HG02938 (cell line): ENCODE results near the gene ELSPBP1.
"Not testable (repeated sequence)": the region's sequence is repeated elsewhere in the genome, so short reads cannot be mapped to it uniquely, and the experiment has no call there.

Source experiments
- ATAC-seq: cut with Tn5 transposase; IDR thresholded peaks from one replicate; pipeline ENCODE4 v1.9.1; 2021; ENCODE audit warnings: mild to moderate bottlenecking, moderate library complexity; ENCODE audit not compliant: unreplicated experiment

Gene ELSPBP1

GRCh38 chr19:47994209-47994802, at the start of gene ELSPBP1:
Gene ELSPBP1 (plus strand): TSS chr19:47994632. CDS start chr19:48008668, 14,036 bp downstream.
- ATAC-seq = no peak

- not testable (repeated sequence) for ATAC-seq
Measured at GRCh38 chr19:47949852-47950521, 44.4 kb upstream of the ELSPBP1 start.

GRCh38 chr19:47952132-47952531, 42.3 kb upstream of the ELSPBP1 start:
- ATAC-seq = not testable (repeated sequence)

- not testable (repeated sequence) for ATAC-seq
Measured at GRCh38 chr19:47955936-47956335, 38.5 kb upstream of the ELSPBP1 start.

- ATAC-seq = no peak
Measured at GRCh38 chr19:47973529-47973928, 20.9 kb upstream of the ELSPBP1 start.

GRCh38 chr19:47991191-47991808, 3.1 kb upstream of the ELSPBP1 start:
- ATAC-seq = no peak

GRCh38 chr19:47992070-47992469, 2.4 kb upstream of the ELSPBP1 start, which contains the start of gene BSPH1:
Gene BSPH1 (minus strand): TSS chr19:47992170. CDS start chr19:47992081, 89 bp downstream.
- no peak for ATAC-seq

GRCh38 chr19:47996230-47996727, 1.8 kb downstream of the ELSPBP1 start:
- ATAC-seq = no peak

- no peak for ATAC-seq
Measured at GRCh38 chr19:47998800-47999199, 4.4 kb downstream of the ELSPBP1 start.

GRCh38 chr19:48000846-48001245, 6.4 kb downstream of the ELSPBP1 start:
- no peak for ATAC-seq

- no peak for ATAC-seq
Measured at GRCh38 chr19:48004236-48004635, 9.8 kb downstream of the ELSPBP1 start.

- no peak for ATAC-seq
Measured at GRCh38 chr19:48006762-48007161, 12.3 kb downstream of the ELSPBP1 start.

GRCh38 chr19:48010932-48011758, 16.7 kb downstream of the ELSPBP1 start:
- no peak for ATAC-seq

- ATAC-seq = no peak
Measured at GRCh38 chr19:48020686-48021085, 26.3 kb downstream of the ELSPBP1 start.

GRCh38 chr19:48023011-48023410, 28.6 kb downstream of the ELSPBP1 start:
- no peak for ATAC-seq

- ATAC-seq = no peak
Measured at GRCh38 chr19:48023518-48023917, 29.1 kb downstream of the ELSPBP1 start.

- ATAC-seq = no peak
Measured at GRCh38 chr19:48025480-48025879, 31.0 kb downstream of the ELSPBP1 start.

- ATAC-seq = no peak
Measured at GRCh38 chr19:48029431-48029830, 35.0 kb downstream of the ELSPBP1 start.

GRCh38 chr19:48030073-48030472, 35.6 kb downstream of the ELSPBP1 start:
- ATAC-seq = no peak

- ATAC-seq = no peak
Measured at GRCh38 chr19:48033604-48034003, 39.2 kb downstream of the ELSPBP1 start.

GRCh38 chr19:48036765-48037164, 42.3 kb downstream of the ELSPBP1 start:
- ATAC-seq = no peak
